ENCODE results near the gene ARF3.

The ARF3 gene

GRCh38 chr12:48957141-48958048 lies at the start of gene ARF3:
ARF3 (minus strand) TSS chr12:48957487; CDS start chr12:48941095, 16,392 bp downstream.
- DNase-seq (ENCODE audit: low read depth) = peak; percentile 52

- no peak for DNase-seq (ENCODE audit: low read depth)
These were observed 43.1 kb upstream of the ARF3 start for GRCh38 chr12:49000346-49000745.

GRCh38 chr12:48999371-49000131 lies 42.3 kb upstream of the ARF3 start, which contains the start of gene DDN:
DDN (minus strand) TSS chr12:48999375; CDS start chr12:48999287, 88 bp downstream.
- DNase-seq (ENCODE audit: low read depth) = no peak

- no peak for DNase-seq (ENCODE audit: low read depth)
These were observed 41.4 kb upstream of the ARF3 start for GRCh38 chr12:48998497-48999353.

- no peak for DNase-seq (ENCODE audit: low read depth)
These were observed 40.6 kb upstream of the ARF3 start for GRCh38 chr12:48997719-48998496.

- DNase-seq (ENCODE audit: low read depth) = no peak
These were observed 39.8 kb upstream of the ARF3 start for GRCh38 chr12:48996794-48997718.

GRCh38 chr12:48995086-48995879 lies 38.0 kb upstream of the ARF3 start:
- DNase-seq (ENCODE audit: low read depth) = no peak

GRCh38 chr12:48994224-48995085 lies 37.2 kb upstream of the ARF3 start:
- DNase-seq (ENCODE audit: low read depth) = no peak

GRCh38 chr12:48993787-48994186 lies 36.5 kb upstream of the ARF3 start:
- DNase-seq (ENCODE audit: low read depth) = no peak

- DNase-seq (ENCODE audit: low read depth) = no peak
These were observed 34.2 kb upstream of the ARF3 start for GRCh38 chr12:48991247-48992050.

- DNase-seq (ENCODE audit: low read depth) = no peak
These were observed 33.3 kb upstream of the ARF3 start for GRCh38 chr12:48990552-48990951.

GRCh38 chr12:48988030-48988649 lies 30.9 kb upstream of the ARF3 start:
- no peak for DNase-seq (ENCODE audit: low read depth)

GRCh38 chr12:48986720-48987291 lies 29.5 kb upstream of the ARF3 start:
- no peak for DNase-seq (ENCODE audit: low read depth)

- no peak for DNase-seq (ENCODE audit: low read depth)
These were observed 28.6 kb upstream of the ARF3 start for GRCh38 chr12:48985901-48986300.

- no peak for DNase-seq (ENCODE audit: low read depth)
These were observed 28.2 kb upstream of the ARF3 start for GRCh38 chr12:48985475-48985897.

GRCh38 chr12:48982397-48983080 lies 25.3 kb upstream of the ARF3 start:
- DNase-seq (ENCODE audit: low read depth) = no peak

All from GM04503 (cell line).